Ecto neural progenitor cell (in vitro differentiated cells): ENCODE results near the gene IFNL1.
"Not testable (repeated sequence)": the region's sequence is repeated elsewhere in the genome, so short reads cannot be mapped to it uniquely, and the experiment has no call there.

Experiments
- DNase-seq: peaks from one replicate; pipeline ENCODE4 v3.0.0-alpha.2; 2018; ENCODE audit warnings: low spot score

IFNL1 gene

DNA sequence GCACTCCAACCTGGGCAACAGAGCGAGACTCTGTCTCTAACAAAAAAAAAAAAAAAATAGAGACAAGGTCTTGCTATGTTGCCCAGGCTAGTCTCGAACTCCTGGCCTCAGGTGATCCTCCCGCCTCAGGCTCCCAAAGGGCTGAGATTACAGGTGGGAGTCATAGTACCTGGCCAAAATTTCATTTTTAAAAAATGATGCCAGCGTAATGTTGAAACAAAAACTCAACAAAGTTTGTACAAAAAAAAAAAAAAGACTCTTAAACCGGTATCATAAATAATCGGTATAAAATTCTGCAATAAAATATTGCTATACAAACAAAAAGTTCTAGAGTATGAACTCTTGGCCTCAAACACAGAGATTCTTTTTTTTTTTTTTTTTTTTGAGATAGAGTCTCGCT, 36.1 kb downstream of the IFNL1 start:
- DNase-seq = no peak

DNA sequence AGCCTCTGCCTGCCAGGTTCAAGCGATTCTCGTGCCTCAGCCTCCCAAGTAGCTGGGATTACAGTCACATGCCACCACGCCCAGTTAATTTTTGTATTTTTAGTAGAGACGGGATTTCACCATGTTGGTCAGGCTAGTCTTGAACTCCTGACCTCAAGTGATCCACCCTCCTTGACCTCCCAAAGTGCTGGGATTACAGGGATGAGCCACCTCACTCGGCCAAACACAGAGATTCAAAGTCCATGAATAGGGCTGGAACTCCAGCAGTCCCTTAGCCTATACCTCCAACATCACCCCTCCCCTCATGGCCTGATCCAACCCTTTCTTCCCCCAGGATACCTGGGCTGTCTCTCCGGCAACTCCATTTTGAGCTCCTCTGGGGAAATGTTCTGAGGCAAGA, 36.5 kb downstream of the IFNL1 start:
- DNase-seq = not testable (repeated sequence)

DNA sequence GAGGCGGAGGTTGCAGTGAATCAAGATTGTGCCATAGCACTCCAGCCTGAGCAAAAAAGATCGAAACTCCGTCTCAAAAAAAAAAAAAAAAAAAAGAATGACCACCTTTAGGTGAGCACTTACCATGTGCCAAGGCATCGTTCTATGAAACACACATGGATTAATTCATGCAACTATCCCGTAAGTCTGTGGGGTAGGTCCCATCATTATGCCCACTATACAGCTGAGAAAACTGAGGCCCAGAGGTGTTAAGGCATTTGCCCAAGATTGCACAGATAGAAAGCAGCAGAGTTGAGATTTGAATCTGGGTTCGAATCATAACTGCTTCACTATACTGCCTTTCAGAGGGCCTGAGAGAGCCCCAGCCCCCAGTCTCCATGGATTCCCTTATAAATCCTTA, 37.3 kb downstream of the IFNL1 start:
- DNase-seq = no peak

DNA sequence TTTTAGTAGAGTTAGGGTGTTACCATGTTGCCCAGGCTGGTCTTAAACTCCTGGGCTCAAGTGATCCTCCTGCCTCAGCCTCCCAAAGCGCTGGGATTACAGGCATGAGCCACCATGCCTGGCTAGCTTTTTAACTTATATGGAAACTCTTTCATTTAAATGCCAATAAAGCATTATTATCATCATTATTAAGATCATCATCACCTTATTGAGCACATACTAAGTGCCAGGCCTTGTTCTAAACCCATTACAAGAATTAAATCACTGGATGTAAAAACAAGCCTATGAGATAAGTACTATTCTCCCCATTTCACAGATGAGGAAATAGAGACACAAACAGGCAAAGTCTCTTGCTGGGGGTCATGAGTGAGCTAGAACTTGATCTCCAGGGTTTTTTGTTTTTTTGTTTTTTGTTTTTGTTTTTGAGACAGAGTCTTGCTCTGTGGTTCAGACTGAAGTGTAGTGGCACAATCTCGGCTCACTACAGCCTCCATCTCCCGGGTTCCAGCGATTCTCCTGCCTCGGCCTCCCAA, 38.3 kb downstream of the IFNL1 start:
- no peak for DNase-seq

DNA sequence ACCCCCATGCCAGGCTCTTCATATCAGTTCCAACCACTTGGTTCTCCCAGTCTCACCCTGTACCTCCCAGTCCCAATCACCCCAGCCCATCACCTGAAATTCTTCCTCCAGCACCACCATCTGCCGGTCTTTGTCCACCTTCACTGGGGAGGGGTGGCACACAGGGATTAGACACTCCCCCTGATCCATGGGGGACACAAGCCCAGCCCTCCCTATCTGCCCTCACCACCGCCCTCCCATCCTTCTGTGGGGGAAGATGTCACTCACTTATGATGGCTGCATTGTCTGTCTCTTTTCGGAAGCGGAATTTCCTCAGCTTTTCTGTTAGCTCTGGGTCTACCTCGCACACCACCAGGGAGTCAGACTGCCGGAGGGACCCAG, 39.0 kb downstream of the IFNL1 start:
- DNase-seq = no peak

DNA sequence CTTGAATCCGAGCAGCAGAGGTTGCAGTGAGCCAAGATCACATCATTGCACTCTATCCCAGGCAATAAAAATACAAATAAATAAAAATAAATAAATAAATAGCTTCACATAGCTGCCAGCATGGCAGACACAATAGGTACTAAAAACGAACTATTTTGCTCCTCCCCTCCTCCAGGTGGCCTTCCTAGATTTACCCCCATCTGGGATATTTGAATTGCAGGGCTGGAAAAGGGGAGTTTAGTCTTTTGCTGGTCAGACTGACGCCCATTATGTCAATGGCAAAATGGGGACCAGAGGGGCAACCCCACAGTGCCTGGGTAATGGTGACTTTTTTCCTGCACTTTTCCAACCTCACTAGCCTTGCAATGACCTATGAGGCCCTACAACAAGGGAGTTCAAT, 40.3 kb downstream of the IFNL1 start:
- DNase-seq = no peak

DNA sequence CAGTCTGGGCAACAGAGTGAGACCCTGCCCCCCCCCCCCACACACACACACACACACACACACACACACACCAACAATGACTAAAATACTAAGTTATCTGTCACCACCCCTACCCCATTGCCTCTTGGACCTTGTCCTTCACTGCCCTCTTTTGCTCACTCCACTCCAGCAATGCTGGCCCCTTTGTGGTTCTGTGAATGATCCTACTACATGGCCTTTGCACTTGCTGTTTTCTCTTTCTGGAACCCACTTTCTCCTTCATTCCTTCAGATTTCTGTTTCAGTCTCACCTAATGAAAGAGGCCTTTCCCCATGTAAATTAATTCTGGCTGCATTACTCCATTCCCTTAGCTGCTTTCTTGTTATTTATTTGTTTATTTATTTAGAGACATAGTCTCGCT, 43.5 kb downstream of the IFNL1 start:
- no peak for DNase-seq

DNA sequence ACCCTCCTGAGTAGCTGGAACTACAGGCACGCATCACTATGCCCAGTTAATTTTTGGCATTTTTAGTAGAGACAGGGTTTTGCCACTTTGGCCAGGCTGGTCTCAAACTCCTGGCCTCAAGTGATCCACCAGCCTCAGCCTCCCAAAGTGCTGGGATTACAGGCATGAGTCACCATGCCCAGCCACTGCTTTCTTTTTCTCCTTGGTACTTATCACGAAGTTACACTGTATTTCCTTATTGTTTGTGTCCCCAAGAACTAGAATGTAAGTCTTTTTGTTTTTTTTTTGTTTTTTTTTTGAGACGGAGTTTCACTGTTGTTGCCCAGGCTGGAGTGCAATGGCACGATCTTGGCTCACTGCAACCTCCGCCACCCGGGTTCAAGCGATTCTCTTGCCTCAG, 43.9 kb downstream of the IFNL1 start:
- DNase-seq = not testable (repeated sequence)

DNA sequence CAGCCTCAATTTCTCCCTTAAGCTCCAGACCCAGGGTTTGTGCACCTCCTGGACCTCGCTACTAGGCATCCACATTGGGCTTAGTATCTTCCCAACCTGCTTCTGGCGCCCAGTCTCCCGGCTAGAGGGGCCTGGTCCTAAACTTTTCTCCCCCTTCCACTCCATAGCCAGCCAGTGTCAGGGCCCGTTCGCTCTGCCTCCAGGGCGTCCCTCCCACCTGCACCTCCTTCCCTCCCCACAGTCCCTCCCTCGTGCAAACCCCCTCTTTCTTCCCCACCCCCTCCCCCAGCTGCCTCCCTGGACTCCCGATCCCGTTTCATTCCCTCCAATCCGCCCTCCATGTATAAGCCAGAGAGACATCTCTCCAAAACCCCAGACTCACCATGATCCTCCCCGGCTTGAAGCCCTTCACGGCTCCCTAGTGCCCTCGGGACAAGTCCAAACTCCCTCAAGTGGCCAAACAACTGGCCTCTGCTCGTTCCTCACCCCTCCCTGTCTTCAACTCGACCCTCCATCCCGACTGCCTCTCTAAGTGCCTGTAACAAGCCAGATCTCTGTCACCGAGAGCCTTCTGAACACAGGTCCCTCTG, 45.0 kb downstream of the IFNL1 start:
- no peak for DNase-seq

DNA sequence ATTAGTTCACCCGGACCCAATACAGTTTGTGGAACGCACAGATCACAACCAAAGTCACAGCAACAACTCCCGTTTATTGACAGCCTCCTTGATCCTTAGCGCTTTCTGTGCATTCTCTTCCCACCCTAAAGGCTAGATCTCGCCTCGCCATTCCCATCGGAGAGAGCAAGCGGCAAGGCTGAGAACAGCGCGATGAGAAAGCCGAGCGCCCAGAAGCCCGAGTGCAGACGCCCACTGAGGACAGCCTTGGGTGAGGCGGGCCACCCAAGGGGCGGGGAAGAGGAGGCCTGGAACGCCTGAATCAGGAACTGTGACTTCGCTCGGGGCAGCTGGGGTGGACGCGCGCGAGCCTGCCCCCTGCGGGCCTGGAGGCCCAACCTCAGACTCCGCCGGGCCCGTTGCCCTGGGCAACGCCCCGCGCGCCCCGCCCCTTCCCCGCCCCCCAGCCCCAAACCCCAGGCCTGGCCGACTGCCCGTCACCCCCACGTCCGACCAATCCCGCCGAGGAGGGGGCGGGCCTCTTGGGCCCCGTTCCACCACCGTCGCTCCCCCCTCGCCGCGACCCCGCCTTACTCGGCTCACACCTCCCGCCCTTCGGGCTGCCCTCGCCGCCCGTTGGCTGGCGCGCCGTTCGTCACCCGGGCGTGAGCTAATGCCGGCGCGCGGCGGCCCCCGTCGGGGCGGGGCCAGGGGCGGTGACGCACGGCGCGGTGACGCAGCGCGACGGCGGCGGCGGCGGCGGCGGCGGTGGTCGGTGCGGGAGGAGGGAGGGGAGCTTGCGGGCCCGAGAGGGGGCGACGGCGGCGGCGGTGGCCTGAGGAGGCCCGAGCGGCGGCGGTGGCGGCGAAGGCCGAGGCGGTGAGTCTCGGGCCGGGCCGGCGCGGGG, 45.8 kb downstream of the IFNL1 start, which contains the start of gene SAMD4B:
Gene SAMD4B (plus strand): TSS at position 703 of the 886 bp plus-strand sequence. CDS start 14,473 bp downstream, outside the sequence.
- peak; percentile 100 for DNase-seq

DNA sequence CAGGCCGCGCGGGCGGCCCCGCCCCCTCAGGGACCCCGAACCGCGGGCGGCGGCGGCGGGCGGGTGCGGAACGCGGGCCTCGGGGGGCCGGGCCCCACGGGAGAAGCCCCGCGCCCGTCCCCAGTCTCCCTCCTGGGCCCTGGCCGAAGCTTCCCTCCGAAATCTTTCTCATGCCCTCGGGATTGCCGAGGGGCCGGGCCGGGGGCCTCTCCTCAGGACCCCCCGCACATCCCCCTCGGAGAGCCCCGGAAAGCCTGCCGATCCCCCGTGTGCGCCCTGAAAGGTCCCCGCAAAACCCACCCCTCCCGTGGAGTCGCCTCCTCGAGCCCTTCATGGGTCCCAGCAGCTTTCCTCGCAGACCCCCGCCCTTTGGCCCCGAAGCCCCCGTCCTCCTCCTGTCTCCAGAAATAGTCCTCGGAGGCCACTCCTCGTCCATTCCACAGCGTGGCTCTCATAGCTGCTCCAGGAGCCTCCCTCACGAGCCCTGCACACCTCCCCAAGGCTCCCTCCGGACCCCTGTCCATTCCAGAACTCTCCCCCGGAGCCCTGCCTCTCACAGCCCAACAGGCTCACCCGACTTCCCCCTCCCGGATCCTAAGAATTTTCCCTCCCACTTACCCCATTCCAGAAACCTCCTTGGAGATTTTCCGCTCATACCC, 46.6 kb downstream of the IFNL1 start:
- DNase-seq = peak; percentile 55

DNA sequence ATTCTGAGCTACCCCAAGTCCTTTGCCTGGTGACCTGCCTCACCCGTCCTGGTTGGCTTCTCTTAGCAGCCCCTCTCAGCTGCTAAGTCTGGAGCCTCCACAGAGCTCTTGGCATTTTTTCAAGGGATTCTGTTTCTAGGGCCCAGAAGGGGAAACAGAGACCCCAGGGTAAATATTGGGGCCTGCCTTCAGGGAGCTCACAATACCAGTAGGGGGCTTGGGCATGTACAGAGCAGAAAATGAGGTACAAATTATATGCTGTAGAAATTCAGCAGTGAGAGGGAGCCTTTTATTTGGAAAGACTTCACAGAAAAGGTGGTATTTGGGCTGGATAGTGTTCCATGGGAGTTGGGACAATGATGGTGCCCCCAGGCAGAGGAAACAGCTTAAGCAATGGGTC, 49.7 kb downstream of the IFNL1 start:
- no peak for DNase-seq

DNA sequence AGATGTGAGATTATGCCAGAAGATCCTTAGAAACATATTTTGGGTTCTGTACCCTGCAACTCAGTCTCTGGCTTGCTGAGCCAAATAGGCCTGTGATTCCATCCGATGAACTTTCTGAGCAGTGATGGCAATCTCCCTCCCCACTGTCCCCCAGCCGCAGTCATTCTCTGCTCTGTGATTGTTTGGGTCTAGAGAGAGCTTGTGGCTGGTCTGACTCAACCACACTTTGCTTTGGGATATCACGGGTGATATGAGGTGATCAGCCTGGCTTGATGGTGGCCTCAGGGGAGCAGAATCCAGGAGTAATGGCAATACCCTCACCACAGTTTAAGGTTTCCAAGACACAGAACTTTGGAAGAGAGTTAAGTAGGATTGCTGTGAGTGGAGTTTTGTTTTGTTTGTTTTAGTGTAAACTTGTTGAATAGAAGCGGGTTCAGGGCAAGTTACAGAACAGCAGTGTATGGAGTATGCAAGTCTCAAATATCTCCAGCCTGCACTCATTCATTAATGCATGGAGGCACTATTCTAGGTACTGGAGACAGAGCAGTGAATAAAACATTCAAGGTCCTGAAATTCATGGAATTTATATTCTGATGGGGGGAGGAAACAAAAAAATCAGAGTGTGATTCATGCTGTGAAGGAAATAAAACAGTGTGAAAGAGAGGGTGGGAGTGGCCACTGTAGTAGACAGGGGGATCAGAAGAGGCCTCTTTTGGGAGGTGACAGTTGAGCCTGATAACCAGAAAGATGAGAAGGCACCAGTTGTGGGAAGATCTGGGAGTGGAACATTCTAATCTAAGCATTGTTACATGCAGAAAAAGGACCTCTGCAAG, 51.3 kb downstream of the IFNL1 start:
- DNase-seq = no peak
